AML-193 (cell line): ENCODE results near the gene NAT10.

ENCODE experiments used
- DNase-seq, 2 experiments: peaks; one replicate each; lab custom pipeline; 2025; lab: John Stamatoyannopoulos, UW

Gene NAT10

DNA sequence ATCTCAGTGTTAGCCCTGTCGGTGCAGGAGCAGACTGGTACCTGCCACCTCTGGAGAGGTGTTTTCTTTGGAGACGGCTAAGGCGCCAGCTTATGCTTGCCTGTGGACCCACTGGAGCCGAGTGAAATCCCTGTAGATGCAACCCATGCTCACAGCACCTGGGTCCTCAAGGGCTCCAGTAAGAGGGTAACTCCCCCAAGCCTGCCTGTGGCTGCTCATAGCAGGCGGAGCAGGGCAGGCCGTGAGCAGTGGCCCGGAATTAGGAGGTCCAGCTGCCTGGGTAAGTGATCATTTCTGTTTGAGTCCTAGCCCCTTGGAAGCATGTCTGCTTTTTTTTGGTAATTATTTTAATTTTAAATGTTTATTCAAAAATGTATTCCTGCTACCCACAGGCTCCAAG is 43.8 kb downstream of the NAT10 start:
- DNase-seq = no peak

DNA sequence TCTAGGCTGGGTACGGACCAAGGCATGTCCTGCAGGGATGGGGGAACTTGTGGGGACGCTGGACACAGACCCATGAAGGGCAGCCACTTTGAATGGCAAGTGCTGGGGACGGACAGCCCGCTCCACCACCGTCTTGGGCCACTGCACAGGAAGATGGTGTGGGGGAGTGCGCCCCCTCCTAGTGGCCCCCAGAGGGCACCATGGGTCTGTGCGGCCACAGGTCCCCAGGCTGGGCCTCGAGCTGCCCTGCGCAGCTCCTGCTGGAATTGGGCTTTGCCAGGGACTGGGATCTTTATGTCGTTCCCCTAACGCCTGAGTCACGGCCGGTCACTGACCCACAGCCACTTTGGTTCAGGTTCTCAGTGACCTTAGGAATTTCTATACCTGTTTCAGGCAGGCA is 44.4 kb downstream of the NAT10 start:
- no peak for DNase-seq

DNA sequence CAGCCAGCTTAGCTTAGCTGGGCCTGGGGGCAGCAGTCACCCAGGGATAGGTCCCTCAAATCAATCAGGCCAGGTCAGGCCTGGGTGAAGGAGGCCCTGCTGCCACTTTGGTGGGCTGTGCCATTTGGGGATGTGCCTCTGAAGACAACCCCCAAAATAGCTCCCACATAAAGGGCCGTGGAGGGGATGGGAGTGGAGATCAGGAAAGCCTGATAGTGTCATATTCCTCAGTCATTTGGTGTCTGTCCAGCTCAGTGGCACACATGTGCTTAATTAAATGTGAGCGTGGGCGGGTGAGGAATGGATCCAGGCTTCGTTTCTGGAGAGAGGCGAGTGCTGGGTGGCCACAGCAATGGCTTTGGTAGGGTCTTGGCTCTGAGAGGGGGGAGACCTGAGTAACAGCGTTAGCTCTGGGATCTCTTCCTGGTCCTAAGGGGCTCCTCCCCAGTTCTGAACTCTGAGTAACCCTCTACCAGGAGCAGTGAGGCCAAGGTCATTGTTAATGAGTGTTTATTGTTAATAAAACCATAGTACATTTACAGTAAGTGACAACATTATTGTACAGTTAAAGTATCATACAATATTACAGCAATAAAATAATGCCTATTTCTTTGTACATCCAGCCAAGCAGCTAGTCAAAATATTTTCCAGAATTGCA is 45.2 kb downstream of the NAT10 start:
- DNase-seq = no peak

DNA sequence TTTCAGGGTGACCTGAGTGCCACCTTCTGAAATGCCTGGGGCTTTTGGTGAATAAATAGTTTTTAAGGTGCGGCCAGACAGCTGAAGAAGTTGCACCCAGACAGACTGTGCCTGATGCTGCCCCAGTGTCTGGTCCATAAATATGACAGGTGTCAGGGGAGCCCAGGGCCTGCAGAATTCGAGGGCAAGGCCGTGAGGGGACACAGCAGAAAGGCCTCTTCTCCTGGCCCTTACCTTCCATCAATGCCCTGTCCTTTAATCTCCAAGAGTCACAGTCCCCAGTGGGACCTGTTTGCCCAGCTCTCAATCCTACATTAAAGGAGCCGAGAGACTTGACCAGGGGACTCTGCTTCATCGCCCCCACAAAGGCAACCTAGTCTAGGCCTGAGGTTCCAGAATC is 45.7 kb downstream of the NAT10 start:
- no peak for DNase-seq

DNA sequence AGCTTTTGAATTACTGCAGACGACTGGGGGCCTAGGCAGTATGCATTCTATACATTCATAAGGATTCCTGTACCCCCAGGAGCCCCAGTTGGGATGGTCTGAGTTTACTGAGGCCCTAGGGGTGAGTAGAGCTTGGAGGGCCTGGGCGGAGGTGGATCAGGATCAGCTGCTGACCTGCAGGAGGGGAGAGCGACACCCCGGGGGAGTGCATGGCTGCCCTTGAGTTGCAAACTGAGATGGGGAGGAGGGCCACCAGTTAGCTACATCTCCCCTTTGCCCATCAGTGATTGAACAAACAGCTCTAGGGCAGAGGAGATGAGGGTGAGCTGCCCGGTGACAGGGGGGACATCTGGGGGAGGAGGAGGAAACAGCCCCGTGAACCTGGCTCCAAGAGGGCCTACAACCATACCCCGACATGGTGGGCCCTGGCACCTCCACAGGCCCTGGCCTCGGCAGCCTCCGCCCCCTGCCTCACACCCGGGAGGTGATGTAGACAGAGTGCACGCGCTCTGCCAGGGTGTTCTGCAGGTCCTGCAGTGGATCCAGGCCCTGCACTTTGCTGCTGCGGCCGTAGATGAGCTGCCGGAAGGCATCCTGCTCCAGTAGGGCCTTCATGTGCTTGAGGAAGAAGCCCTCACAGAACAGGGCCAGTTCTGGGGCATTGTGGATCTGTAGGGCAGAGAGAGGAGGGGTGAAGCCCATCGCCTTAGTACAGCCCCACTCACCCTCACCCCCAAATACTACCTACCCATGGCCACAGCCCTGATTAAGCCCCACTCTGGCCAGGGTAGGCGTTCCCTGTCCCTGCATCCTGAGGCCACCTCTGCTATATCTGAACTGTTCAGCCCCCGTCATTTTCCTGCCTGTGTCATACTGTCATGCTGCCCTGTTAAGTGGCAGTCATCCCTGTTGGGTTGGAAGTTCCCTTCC is 46.8 kb downstream of the NAT10 start:
- DNase-seq = no peak

DNA sequence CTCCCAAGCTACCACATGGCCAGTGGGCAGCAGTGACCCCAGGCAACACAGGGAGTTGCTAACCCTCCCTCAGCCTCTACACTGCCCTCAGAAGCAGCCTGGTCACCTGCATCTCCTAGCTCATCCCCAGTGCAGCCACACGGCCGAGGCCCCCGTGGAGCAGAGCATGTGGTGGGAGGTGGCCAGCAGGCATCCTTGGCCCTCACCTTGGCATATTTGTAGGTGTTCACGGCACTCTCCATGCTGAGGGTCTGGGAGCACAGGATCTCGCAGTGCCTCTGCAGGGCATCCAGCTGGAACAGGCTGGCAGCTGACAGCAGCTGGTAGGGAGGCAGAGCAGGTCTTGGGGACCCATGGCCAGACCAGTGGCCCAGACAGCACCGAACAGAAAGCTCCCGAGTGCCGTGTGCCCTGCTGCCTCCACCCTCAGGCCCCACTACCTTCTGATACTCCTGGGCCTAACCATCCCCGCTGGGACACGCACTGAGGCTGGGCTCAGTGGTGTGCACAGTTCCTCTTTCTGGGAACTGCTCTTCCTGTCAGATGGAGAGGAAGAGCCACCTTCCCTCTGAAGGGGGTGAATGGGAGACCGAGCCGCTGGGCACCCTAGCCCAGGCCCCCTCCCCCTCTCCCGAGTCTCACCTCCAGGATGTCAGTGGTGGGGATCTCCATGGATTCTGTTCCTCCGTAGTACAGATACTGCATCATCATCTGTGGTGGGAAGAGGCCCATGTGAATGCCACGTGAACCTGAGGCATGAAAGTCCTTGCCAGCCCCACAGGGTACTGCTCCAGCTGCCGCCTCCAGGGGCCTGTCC is 48.8 kb downstream of the NAT10 start:
- DNase-seq = peak; percentile 37 to 49

DNA sequence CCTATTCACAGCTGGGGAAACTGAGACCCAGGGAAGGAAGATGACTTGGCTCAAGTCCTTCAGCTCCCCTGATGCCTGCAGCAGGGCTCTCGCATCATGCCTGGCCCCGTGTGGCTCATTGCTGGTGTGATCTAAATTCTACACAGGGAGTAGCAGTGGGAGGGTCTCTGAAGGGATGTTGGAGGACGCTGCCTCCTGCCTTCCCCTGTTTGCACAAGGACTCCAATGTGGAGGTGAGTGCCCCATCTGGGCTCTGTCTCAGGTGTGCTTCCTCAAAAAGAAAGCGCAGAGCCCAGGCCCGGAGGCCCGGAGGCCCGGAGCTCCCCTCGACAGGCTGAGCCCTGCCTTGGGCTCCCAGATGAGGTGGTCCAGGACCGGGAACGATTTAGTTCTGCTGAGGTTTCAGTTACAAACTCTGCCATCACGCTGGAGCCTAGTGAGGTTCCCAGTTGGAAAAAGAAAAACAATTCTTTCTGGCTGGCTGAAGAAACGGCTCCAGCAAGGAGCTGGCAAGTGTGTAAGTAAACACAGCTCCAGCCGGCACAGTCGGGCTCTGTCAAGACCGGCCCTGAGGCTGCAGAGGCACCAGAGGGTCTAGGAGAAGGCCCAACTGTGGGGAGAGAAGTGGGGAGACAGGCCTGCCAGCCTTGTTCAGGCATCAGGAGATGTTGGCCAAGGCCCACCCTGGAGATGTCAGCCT is 49.8 kb downstream of the NAT10 start:
- DNase-seq = no peak

DNA sequence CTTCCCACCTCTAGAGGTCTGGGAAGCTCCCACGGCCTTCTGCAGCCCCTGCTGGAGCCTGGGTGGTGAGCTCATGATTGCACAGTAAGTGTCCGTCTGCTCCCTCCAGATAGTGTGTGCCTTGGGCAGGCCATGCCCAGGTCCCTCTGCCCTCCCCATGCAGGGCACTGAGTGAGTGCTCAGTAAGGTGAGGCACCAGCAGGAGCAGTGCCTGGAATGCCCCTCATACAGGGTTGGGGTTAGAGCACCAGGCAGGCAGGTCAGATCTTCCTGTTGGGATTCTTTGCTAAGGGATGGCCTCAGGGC is 50.3 kb downstream of the NAT10 start:
- DNase-seq = no peak

DNA sequence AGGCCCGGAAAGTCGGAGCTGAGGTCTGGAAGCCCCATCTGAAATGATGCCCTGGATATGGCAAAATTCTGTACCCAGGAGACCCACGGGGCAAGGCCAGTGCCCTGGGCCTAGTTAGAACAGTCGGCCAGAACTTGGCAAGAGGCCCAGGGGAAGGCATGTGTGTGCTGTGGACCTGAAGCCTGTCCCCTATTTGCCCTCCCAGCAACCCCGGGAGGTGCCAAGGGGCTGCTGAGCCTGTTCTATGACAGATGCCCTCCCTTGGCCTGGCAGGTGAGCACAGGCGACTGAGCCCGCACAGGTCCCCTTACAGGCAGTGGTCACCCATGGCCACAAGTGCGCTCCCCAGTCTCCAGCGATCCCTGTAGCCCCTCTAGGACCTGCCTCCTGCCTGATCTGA is 51.7 kb downstream of the NAT10 start:
- no peak for DNase-seq

DNA sequence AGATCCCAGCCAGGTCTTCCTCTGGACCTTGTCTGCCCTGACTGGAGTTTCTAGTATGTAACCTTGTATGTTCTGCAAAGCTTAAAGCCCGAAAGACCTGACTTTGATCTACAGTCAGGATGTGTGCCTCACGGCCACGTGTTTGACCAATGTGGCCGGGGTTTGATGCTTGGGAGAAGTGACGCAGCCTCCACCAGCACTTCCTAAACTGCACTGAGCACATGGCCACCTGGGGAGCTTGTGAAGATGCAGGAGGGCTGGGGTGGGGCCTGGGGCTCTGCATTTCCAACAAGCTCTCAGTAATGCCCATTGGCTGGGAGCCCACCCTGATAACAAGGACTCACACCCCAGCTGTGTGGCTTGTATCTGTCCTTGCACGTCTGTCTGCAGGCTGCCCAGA is 53.2 kb downstream of the NAT10 start:
- no peak for DNase-seq

DNA sequence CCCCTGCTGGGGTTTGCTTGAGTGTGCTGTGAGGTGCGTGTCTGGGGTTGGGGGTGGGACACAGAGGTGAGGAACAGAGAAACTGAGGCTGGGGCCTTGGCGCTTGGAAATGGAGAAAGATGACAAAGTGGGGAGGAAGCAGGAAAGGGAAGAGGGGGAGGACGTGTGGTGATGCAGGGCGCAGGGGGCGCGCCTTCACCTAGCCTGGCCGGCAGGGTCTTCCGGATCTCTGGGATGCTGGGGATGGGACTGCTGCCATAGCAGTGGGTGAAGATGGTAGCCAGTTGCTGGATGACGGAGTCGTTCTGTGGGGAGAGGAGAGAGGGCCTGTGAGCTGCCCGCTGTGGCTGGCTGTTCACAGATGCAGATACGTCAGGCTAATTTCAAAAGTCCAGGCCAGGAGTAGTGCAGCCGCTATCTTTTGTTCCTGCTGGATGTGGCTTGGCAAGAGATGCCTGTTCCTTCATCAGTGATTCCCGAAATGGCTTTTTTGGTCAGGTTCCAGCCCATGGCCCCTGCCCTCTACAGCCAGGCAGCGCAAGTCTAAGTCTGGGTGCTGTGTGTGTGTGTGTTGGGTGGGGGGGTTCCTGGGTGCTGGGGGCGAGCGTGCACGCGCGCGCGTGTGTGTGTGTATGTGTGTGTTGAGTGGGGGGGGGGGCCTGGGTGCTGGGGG is 54.8 kb downstream of the NAT10 start:
- DNase-seq = no peak

DNA sequence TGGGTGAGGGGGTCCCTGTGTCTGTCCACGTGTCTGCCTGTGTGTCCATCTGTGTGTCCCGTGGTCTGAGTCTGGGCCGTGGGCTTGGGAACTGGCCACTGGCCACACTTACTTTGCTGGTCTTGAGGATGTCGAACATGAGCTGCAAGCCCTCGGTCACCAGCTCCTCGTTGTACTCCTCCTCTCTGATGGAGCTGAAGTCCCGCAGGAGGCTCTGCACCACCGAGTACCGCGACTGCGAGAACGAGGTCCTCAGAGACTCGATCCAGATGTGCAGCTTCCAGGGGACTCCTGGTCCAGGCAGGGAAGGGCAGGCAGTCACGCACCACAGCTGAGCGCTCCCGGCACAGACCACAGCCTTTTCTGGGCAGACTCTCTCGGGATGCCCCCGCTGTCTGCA is 55.4 kb downstream of the NAT10 start:
- DNase-seq = no peak

DNA sequence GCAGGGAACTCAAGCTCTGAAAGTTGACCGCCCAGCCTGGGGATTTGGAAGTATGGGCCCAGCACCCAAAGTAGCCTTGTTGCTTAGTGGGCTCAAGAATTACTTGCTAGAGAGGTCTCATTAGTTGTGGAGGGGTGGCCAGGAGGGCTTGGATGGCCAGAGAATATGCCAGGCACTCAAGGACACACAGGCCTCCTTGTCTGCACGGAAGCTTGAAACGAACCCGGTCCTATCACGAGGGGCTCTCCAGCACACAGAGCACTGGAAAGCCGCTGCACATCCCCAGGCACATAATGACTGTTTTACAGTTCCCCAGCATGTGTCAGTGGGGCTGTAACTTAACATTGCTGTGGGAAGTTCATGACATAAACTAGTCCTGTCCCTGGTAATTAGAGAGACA is 55.9 kb downstream of the NAT10 start:
- DNase-seq = no peak

DNA sequence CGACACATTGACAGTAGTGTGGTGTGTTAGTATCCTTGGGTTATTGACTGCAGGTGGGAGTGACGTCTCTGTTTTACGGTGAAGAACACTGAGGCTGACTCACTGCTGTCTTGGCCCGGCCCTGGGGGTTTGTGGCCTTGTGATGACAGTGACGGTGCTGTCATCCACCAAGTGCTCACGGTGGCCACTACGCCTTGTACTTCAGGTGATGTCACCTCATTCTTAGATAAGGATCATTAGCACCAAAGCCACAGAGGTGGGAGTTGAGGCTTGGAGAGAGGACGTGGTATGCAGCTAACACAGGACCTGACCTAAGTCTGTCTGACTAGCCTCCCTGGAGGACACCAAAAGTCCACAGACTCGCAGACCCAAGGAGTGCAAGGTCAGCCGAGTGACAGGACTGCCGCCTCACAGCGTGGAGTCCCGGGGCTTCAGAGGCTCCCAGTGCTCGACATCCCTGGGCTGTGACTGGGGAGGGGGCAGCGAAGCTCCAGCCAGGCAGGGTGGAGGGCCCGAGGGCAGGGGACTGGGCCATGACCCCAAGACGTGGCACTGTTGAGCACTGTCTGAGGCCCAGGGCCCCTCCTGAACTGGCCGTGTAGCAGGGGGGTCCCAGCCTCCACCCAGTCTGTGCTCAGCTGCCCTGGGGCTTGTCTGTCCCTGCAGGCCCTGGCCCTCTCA is 56.5 kb downstream of the NAT10 start:
- DNase-seq = no peak

DNA sequence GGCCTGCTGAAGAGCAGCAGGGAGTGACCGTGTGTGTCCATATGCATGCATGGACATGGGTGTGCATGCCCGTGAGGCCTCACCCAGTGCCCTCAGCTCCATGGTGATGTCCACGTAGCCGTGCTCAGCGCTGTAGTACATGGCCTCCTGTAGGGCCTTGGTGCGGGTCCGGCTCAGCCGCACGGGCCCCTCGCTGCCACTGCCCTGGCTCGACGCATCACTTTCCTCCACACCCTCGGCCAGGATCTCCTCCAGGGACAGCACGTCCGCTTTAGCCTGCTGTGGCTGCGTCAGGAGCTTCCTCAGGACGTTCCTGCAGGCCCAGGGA is 57.0 kb downstream of the NAT10 start:
- no peak for DNase-seq

DNA sequence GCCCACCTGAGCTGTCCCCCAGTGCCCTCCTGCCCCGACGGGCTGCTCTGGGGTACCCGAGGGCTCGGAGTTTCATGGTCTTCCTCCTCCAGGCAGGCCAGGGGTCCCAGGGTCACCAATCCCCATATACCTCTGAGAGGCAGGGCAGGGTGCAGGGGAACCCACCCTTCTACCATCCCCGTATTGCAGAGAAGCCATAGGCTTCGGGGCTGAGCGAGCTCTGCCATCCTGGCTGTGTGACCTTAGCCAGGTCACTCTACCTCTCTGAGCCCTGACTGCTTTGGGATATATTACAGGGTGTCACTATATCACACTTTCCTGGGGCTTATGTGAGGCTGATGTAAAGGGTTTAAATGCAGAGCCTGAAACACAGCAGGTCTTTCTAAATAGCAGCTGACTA is 57.4 kb downstream of the NAT10 start:
- DNase-seq = no peak

DNA sequence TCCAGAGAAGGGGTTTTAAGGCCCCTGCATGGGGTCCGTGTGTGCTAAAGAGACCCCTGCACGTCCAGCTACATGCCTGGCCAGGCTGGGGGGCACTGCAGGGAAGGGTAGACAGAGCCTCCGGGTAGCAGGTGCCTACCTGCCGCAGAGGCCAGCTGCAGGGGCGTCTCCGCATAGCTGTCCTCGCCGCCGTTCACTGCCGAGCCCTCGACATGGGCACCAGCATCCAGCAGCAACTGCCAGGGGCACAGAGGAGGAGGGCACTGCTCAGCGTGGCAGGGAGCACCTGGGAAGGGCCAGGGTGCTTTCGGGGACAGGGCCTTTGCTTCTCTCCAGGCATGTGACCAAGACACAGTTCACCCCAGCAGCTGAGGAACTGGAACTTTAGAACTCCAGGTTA is 59.7 kb downstream of the NAT10 start:
- no peak for DNase-seq

DNA sequence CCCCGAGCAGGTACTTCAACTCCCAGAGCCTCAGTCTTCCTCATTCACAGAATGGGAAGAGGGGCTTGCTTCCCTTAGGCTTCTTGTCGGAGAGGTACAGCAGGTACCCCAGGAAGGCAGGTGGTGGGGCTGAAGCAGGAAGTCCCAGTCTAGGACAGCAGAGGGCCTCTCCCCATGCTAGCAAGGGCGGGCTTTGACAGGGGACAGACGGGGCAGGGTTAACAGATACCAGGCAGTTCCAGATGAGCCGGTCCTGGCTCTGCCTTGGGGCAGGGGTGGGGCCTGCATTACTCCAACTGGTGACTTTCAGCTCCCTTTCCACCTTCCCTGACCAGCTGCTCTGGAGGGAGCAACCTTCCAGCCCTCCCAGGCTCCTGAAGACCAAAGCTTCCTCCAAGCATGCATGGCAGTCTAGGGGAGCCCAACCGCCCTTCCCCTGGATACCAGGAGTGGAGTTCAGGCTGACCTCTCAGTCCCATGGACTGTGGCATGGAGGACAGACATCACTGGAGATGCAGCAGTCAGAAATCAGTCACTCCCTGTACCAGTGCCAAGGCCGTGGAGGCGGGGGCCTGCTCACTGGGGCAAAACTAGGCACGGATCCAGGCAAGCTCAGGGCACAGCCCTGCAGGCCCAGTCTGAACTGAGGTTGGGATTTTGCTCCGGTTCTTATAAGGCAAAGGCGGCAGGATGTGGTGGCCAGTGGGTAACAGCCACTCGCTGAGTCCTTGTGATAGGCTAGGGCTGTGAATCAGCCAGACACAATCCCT is 60.5 kb downstream of the NAT10 start:
- DNase-seq = no peak

DNA sequence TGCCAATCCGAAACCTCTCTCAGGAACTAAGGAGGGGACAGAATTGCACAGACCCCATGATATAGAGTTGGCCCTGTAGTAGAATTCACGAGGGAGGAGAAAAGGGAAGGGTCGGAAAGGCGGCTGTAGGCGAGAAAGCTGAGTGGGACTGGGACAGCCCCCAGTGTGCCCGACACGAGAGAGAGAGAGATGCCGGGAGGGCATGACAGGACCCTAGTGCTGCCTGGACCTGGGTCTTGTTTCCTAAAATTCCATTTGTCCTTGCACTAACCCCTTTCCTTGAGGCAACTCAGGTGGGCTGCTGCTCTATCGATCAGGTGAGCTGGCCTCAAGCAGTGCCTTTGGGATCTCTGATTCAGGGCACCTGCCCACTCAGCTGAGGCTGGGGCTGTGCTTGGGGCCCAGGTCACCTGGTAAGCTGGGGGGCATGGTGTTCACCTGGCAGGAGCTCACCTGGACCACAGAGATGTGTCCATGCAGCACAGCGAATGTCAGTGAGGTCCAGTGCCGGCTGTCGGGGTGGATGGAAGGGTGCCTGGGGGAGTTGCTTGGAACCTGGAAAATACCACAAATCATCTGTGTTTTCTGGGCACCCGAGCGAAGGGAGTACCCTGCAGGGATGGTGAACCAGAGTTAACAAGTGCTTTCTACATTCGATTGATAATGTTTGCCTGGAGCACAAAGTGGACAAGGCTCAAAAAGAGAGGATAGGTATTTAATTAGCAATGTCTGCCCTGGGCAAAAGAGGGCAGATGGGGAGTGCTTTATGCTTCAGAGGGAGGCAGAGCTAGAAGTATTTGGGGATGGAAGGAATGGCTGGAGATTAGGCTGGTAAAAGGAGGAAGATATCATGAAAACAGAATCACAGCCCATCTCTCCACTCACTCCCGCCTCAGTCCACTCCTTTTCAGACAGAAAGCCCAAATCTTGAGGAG is 61.6 kb downstream of the NAT10 start:
- no peak for DNase-seq
